Measurements from ENCODE around the gene CCR1. TPM values are rescaled to one million over a fixed set of nuclear protein-coding genes. Genes with fewer than 3 reads are reported as not detected.

CCR1 gene
- polyA plus RNA-seq, 1 of the 3 experiments (the other 2 are of a cell fraction), result not detected

DNA sequence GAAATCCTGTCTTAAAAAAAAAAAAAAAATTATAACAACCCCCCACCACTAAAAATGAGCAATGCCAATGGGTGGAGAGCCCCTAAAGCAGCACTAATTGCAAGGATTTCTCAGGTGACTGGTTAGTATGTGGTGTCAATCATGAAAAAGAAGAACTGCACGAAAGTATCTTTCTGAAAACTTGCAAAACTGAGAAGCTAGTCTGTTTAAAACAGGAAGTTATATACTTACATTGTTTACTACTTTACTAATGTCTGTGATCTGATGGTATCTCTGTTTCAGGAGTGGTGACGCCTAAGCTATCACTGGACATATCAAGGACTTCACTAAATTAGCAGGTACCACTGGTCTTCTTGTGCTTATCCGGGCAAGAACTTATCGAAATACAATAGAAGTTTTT lies 34.0 kb upstream of the CCR1 start, which contains the start of gene CCR3:
CCR3 (plus strand) TSS at position 341 of the 400 bp plus-strand sequence. CDS start 22,699 bp downstream, outside the sequence.
- Histone ChIP-seq H3K4me1 (ENCODE audit: control insufficient read depth in 1 of 2, insufficient read depth in 2 of 2, low read depth in 1 of 2, low read length in 1 of 2) (no peaks in the 10 kb centered on the region), H3K4me2 (no peak within 1 kb of the TSS), H3K9me3 (no peaks in the 10 kb centered on the region), H3K27me3 (ENCODE audit: insufficient read depth) (peaks cover 9% of the 10 kb centered on the region; the same call in 1 of the 2 replicates), H3F3A (replicated peaks; ENCODE audit: insufficient read depth) (no peaks in the 10 kb centered on the region), H3K9me2 (no peaks in the 10 kb centered on the region), H3K27ac (ENCODE audit: low read depth in 2 of 2, low read length in 1 of 2) (no peak within 1 kb of the TSS), H3K79me2 (ENCODE audit: insufficient read depth) (no peaks in the 10 kb centered on the region), H3K4me3 (ENCODE audit: low read depth in 2 of 2, low read length in 1 of 2) (no peak within 1 kb of the TSS), H3K36me3 (replicated peaks in 1 of 2; ENCODE audit: control insufficient read depth in 1 of 2, insufficient read depth in 2 of 2, low read length in 1 of 2) (no peaks in the 10 kb centered on the region), H3K9ac (no peak within 1 kb of the TSS), H4K20me1 (ENCODE audit: insufficient read depth) (no peaks in the 10 kb centered on the region), H2AFZ (ENCODE audit: low read depth) (no peak within 1 kb of the TSS)
- ChIA-PET CTCF (no interaction called here), POLR2A (no interaction called here)
- TF ChIP-seq EZH2phosphoT487 (IDR thresholded peaks at IDR 0.05; ENCODE audit: borderline replicate concordance, low read depth), result no peak
- TF ChIP-seq, protein P1, sequence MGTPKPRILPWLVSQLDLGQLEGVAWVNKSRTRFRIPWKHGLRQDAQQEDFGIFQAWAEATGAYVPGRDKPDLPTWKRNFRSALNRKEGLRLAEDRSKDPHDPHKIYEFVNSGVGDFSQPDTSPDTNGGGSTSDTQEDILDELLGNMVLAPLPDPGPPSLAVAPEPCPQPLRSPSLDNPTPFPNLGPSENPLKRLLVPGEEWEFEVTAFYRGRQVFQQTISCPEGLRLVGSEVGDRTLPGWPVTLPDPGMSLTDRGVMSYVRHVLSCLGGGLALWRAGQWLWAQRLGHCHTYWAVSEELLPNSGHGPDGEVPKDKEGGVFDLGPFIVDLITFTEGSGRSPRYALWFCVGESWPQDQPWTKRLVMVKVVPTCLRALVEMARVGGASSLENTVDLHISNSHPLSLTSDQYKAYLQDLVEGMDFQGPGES (IDR thresholded peaks at IDR 0.05; ENCODE audit: low read depth, low read length), result no peak
- no peak for TF ChIP-seq MAX (IDR thresholded peaks at IDR 0.05; ENCODE audit: low read depth)
- 1% methylated on average over 4 of the region's 4 CpGs for WGBS (ENCODE audit: low lambda C conversion rate)
- no peak for DNase-seq

GRCh38 chr3:46239952-46240351 lies 31.8 kb upstream of the CCR1 start:
- POLR2A ChIA-PET, result no interaction called here
- H3K4me1 ChIP-seq (ENCODE audit: control insufficient read depth in 1 of 2, insufficient read depth in 2 of 2, low read depth in 1 of 2, low read length in 1 of 2), result no peaks in the 10 kb centered on the region

More at GRCh38 chr3:46239952-46240351, 31.8 kb upstream of the CCR1 start:
- CTCF ChIA-PET, result no interaction called here
- Histone ChIP-seq H3K27me3 (ENCODE audit: insufficient read depth) (peaks cover 9% of the 10 kb centered on the region; the same call in 1 of the 2 replicates), H3K9me2 (no peaks in the 10 kb centered on the region), H3K9me3 (no peaks in the 10 kb centered on the region), H3K9ac (no peak overlapping the region), H3K79me2 (ENCODE audit: insufficient read depth) (no peaks in the 10 kb centered on the region), H3K4me2 (no peak overlapping the region), H3K27ac (ENCODE audit: low read depth in 2 of 2, low read length in 1 of 2) (no peak overlapping the region), H3K4me3 (ENCODE audit: low read depth in 2 of 2, low read length in 1 of 2) (no peak overlapping the region), H4K20me1 (ENCODE audit: insufficient read depth) (no peaks in the 10 kb centered on the region), H2AFZ (ENCODE audit: low read depth) (no peak overlapping the region), H3F3A (replicated peaks; ENCODE audit: insufficient read depth) (no peaks in the 10 kb centered on the region), H3K36me3 (replicated peaks in 1 of 2; ENCODE audit: control insufficient read depth in 1 of 2, insufficient read depth in 2 of 2, low read length in 1 of 2) (no peaks in the 10 kb centered on the region)
- DNase-seq, result no peak
- TF ChIP-seq RCOR1 (IDR thresholded peaks at IDR 0.05; ENCODE audit: low read length) (no peak), RAD21 (IDR thresholded peaks at IDR 0.05; ENCODE audit: low read length) (no peak), FOSL2 (IDR thresholded peaks at IDR 0.05; ENCODE audit: borderline replicate concordance, low read depth) (no peak), EP300 (IDR thresholded peaks at IDR 0.05; ENCODE audit: borderline replicate concordance in 1 of 2, low read depth in 1 of 2, low read length in 1 of 2) (no peak), YY1 (IDR thresholded peaks at IDR 0.05; ENCODE audit: low read depth) (no peak), JUND (IDR thresholded peaks at IDR 0.05) (no peak), TEAD4 (IDR thresholded peaks at IDR 0.05; ENCODE audit: borderline replicate concordance, insufficient read depth) (no peak), TAF1 (IDR thresholded peaks at IDR 0.05; ENCODE audit: borderline replicate concordance, low read depth, low read length) (no peak), CHD2 (IDR thresholded peaks at IDR 0.05; ENCODE audit: low read length, partially characterized antibody) (no peak)
- TF ChIP-seq, protein P2, sequence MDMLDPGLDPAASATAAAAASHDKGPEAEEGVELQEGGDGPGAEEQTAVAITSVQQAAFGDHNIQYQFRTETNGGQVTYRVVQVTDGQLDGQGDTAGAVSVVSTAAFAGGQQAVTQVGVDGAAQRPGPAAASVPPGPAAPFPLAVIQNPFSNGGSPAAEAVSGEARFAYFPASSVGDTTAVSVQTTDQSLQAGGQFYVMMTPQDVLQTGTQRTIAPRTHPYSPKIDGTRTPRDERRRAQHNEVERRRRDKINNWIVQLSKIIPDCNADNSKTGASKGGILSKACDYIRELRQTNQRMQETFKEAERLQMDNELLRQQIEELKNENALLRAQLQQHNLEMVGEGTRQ (IDR thresholded peaks at IDR 0.05; ENCODE audit: borderline replicate concordance, low read depth, low read length), result no peak
- TF ChIP-seq, protein P3, sequence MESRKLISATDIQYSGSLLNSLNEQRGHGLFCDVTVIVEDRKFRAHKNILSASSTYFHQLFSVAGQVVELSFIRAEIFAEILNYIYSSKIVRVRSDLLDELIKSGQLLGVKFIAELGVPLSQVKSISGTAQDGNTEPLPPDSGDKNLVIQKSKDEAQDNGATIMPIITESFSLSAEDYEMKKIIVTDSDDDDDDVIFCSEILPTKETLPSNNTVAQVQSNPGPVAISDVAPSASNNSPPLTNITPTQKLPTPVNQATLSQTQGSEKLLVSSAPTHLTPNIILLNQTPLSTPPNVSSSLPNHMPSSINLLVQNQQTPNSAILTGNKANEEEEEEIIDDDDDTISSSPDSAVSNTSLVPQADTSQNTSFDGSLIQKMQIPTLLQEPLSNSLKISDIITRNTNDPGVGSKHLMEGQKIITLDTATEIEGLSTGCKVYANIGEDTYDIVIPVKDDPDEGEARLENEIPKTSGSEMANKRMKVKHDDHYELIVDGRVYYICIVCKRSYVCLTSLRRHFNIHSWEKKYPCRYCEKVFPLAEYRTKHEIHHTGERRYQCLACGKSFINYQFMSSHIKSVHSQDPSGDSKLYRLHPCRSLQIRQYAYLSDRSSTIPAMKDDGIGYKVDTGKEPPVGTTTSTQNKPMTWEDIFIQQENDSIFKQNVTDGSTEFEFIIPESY (IDR thresholded peaks at IDR 0.05; ENCODE audit: borderline replicate concordance, low read depth), result no peak
- 0% methylated on average over 2 of the region's 2 CpGs for WGBS (ENCODE audit: low lambda C conversion rate)

All from SK-N-SH (cell line).